Measurements from ENCODE around the gene MALL. TPM values are rescaled to one million over a fixed set of nuclear protein-coding genes. Genes with fewer than 3 reads are reported as not detected.

Gene MALL
- total RNA-seq, 4 donors from 2014 or later = 12.6 to 33.3 (median 24.7) TPM

- no peak for TF ChIP-seq CTCF (IDR thresholded peaks at IDR 0.05)
- TF ChIP-seq EP300 (IDR thresholded peaks at IDR 0.05) = no peak
- no peak for TF ChIP-seq POLR2A (IDR thresholded peaks at IDR 0.05)
- H3K27ac ChIP-seq = no peak overlapping the region
- no peak for DNase-seq (ENCODE audit: low spot score in 2 of 2)
Measured at GRCh38 chr2:110124939-110125691, 9.5 kb upstream of the MALL start.

GRCh38 chr2:110124038-110124825 lies 8.6 kb upstream of the MALL start:
- no peaks in the 10 kb centered on the region for H3K4me1 ChIP-seq
- WGBS, 2 donors = 90 to 96% methylated on average over 4 of the region's 4 CpGs
- DNase-seq (ENCODE audit: low spot score in 2 of 2) = no peak
- peaks cover 0 to 33% (median 0%) of the 10 kb centered on the region in 3 donors for H3K36me3 ChIP-seq
- TF ChIP-seq EP300 (IDR thresholded peaks at IDR 0.05) (no peak), CTCF (IDR thresholded peaks at IDR 0.05) (no peak), POLR2A (IDR thresholded peaks at IDR 0.05) (no peak)
- no peak overlapping the region for H3K27ac ChIP-seq
- H3K27me3 ChIP-seq = no peaks in the 10 kb centered on the region
- H3K9me3 ChIP-seq = no peaks in the 10 kb centered on the region
- no peak overlapping the region for H3K4me3 ChIP-seq

More at GRCh38 chr2:110124939-110125691, 9.5 kb upstream of the MALL start:
- Histone ChIP-seq H3K4me1 (no peaks in the 10 kb centered on the region), H3K36me3 (peaks cover 0 to 33% (median 0%) of the 10 kb centered on the region in 3 donors), H3K27me3 (no peaks in the 10 kb centered on the region), H3K9me3 (no peaks in the 10 kb centered on the region), H3K4me3 (no peak overlapping the region)
- WGBS, 2 donors = 76 to 85% methylated on average over 6 of the region's 6 CpGs

- H3K4me3 ChIP-seq = no peak overlapping the region
- DNase-seq (ENCODE audit: low spot score in 2 of 2) = no peak
- peaks cover 0 to 15% of the 10 kb centered on the region in 2 donors for H3K27me3 ChIP-seq
- peaks cover 0 to 3% (median under 1%) of the 10 kb centered on the region in 4 donors for H3K4me1 ChIP-seq
- TF ChIP-seq EP300 (IDR thresholded peaks at IDR 0.05) = no peak
- TF ChIP-seq CTCF (IDR thresholded peaks at IDR 0.05) = no peak
- TF ChIP-seq POLR2A (IDR thresholded peaks at IDR 0.05) = no peak
- H3K36me3 ChIP-seq = peaks cover 0 to 15% (median 0%) of the 10 kb centered on the region in 3 donors
- H3K9me3 ChIP-seq = no peaks in the 10 kb centered on the region
- H3K27ac ChIP-seq = no peak overlapping the region
- 91 to 96% methylated on average over 3 of the region's 3 CpGs for WGBS, 2 donors
Measured at GRCh38 chr2:110121592-110121991, 6.0 kb upstream of the MALL start.

- DNase-seq (ENCODE audit: low spot score in 2 of 2) = no peak
- H3K4me1 ChIP-seq = peaks cover 0 to 9% (median 5%) of the 10 kb centered on the region in 4 donors
- H3K9me3 ChIP-seq = no peaks in the 10 kb centered on the region
- no peak overlapping the region for H3K4me3 ChIP-seq
- H3K27ac ChIP-seq = no peak overlapping the region
- WGBS, 2 donors = 69% methylated on average over 2 of the region's 2 CpGs
- H3K36me3 ChIP-seq = peaks cover 0 to 15% (median 0%) of the 10 kb centered on the region in 3 donors
- H3K27me3 ChIP-seq = peaks cover 0 to 21% of the 10 kb centered on the region in 2 donors
- TF ChIP-seq CTCF (IDR thresholded peaks at IDR 0.05) (no peak), POLR2A (IDR thresholded peaks at IDR 0.05) (no peak), EP300 (IDR thresholded peaks at IDR 0.05) (no peak)
Measured at GRCh38 chr2:110121052-110121334, 5.4 kb upstream of the MALL start.

All from tibial nerve (tissue), 4 donors.